Heart left ventricle (tissue), 16 donors: Measurements from ENCODE around the gene ANKDD1B. TPM values are rescaled to one million over a fixed set of nuclear protein-coding genes. Genes with fewer than 3 reads are reported as not detected.

Experiments used
- ATAC-seq, 4 donors: fragments of 200-7000 bp; cut with Tn5 transposase; one replicate each; pipeline ENCODE4 v1.9.1; 2020 to 2022; ENCODE audit warnings: moderate library complexity in 4 of 4, mild to moderate bottlenecking in 3 of 4, moderate number of reproducible peaks in 1 of 4
- DNase-seq, 5 donors: peaks; one replicate each; pipeline ENCODE4 v3.0.0-alpha.2; 2020
- H3K27ac ChIP-seq, 12 donors: fragments of 200-600 bp; sonication (generic) in 4 of 12; one replicate each; pipeline versions ENCODE4 v1.5.0 to v1.8.0; 2016 to 2022; ENCODE audit warnings: mild to moderate bottlenecking in 2 of 12
- H3K27me3 ChIP-seq, 9 donors: fragments of 200-600 bp; sonication (generic) in 2 of 9; one replicate each; pipeline versions ENCODE4 v1.5.1 to v1.8.0; 2016 to 2022; ENCODE audit warnings: mild to moderate bottlenecking in 3 of 9
- H3K36me3 ChIP-seq, 9 donors: fragments of 200-600 bp; sonication (generic) in 2 of 9; one replicate each; pipeline versions ENCODE4 v1.5.0 to v1.8.0; 2018 to 2022; ENCODE audit warnings: mild to moderate bottlenecking in 2 of 9
- H3K4me1 ChIP-seq, 12 donors: fragments of 200-600 bp; sonication (generic) in 4 of 12; one replicate each; pipeline versions ENCODE4 v1.5.0 to v1.8.0; 2016 to 2022; ENCODE audit warnings: mild to moderate bottlenecking in 3 of 12
- H3K4me3 ChIP-seq, 12 donors: fragments of 200-600 bp; sonication (generic) in 4 of 12; one replicate each; pipeline versions ENCODE4 v1.5.0 to v1.8.0; 2017 to 2022; ENCODE audit warnings: mild to moderate bottlenecking in 9 of 12, moderate library complexity in 4 of 12
- H3K9me3 ChIP-seq, 12 donors: fragments of 200-600 bp; sonication (generic) in 4 of 12; one replicate each; pipeline versions ENCODE4 v1.5.0 to v1.8.0; 2016 to 2022; ENCODE audit warnings: mild to moderate bottlenecking in 1 of 12
- POLR2A ChIP-seq, 2 donors: fragments of 450-650 bp; IDR thresholded peaks; one replicate each; pipeline ENCODE4 v1.6.1; 2017; ENCODE audit warnings: antibody characterized with exemption in 2 of 2, mild to moderate bottlenecking in 2 of 2, moderate library complexity in 2 of 2
- WGBS, 4 donors: extraction: QIAGEN DNeasy Blood & Tissue Kit in 2 of 4; methylation state at CpG; one replicate each; pipeline versions ENCODE4 v1.1.5 to v1.1.7; 2013 to 2018; 5-methylcytosine and 5-hydroxymethylcytosine counted together
- intact Hi-C, 10 donors: fragments of 100-400 bp; cut with DNase I; formaldehyde crosslinking; loops; one replicate each; pipeline versions ENCODE4 v1.11.1 to v1.14.2; 2022
- polyA plus RNA-seq, 2 donors: library from polyadenylated mRNA; stranded (reverse); fragments of 200-250 nt; gene quantifications; one replicate each; pipeline ENCODE4 v1.2.3, GENCODE V29; 2013
- total RNA-seq, 9 donors: library from RNA; depleted of rRNA in 2 of 9; stranded (reverse); fragments of >200 nt in 2 of 9; fragmentation: NEBNext Ultra II Directional in 3 of 9; extraction: Animal tissue kit (Norgen Biotek cat#: 25700) in 3 of 9; gene quantifications; one replicate each; pipeline versions ENCODE4 v1.1.0 to v1.2.4, GENCODE V29; 2016 to 2023
- TF ChIP-seq, protein P1 (sequence below), 12 donors: fragments of 200-600 bp; sonication (generic) in 4 of 12; IDR thresholded peaks; one replicate each; pipeline versions ENCODE4 v1.5.0 to v1.8.0; 2018 to 2022; ENCODE audit warnings: antibody characterized with exemption in 12 of 12, mild to moderate bottlenecking in 5 of 12
- donor health status: ischemic (EF 13 %, LVEDD 7.1; RV severe dilation, severe dysfunction).
- donor health status: healthy with polysubstance abuse.
- donor health status: DM: no; HTN: yes; CAD: no.
- donor health status: DM: no; HTN: no; CAD: no.
- donor health status: ischemic (EF 25% LVEDD 6.9; RV normal size, moderate dysfunction).
- donor health status: ischemic (EF 25% LVEDD 5.7; RV mildly dilated, moderate dysfunction).
- donor health status: healthy.
- donor health status: DM: yes; HTN: yes; CAD: no.
- donor health status: ischemic (EF 35%, LVEDD 5.7; RV mildly dilated, moderate dysfunction).
- donor health status: nonischemic (EF 11% LVEDD 7.7; RV severe dilation, severe dysfunction).
- donor health status: DM: yes; HTN: yes; CAD: no.
- donor health status: PGD.
- donor health status: ischemic (EF 29% LVEDD 5.4; RV normal size, mild dysfunction).
- donor health status: nonischemic (EF 23%, LVEDD 6.1; RV moderate dilation, normal function).

Gene ANKDD1B
- total and polyA plus RNA-seq, 11 donors: 0.10 to 0.61 (median 0.32) TPM; not detected in 7

DNA sequence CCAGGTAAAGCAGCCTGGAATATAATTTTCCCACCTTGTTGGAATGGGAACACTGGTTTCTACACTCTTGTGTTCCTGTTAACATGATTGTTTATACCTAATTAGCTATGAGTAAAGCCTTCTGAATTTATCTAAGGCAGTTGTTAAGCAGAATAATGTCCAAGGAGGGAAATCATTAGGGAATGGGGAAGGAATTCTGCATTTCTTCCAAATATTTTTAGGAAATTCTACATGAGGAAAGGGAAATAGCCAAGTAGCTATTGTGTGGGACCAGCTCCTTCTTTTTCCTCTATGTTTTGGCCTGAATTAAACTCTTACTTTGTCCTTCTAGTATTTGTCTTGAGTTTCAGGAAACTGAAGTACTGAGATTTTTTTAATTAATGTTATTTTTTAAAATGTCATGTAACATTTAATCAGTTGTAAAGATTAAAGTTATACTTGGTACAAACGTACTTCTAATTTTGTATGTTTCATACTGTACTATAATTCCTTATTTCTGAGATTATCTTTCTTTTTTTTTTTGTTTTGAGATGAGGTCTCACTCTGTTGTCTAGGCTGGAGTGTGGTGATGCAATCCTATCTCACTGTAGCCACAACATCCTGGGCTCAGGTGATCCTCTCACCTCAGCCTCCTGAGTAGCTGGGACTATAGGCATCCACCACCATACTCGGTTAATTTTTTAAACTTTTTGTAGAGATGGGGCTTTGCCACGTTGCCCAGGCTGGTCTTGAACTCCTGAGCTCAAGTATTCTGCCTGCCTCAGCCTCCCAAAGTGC, 28.5 kb downstream of the ANKDD1B start:
- H3K9me3 ChIP-seq: peaks cover 0 to 19% (median 1%) of the 10 kb centered on the region in 12 donors
- no peaks in the 10 kb centered on the region for H3K36me3 ChIP-seq
- H3K27ac ChIP-seq: no peak overlapping the region
- no peaks in the 10 kb centered on the region for H3K27me3 ChIP-seq
- H3K4me3 ChIP-seq: no peak overlapping the region
- DNase-seq (no peak), ATAC-seq (no peak)
- WGBS, 4 donors: 77 to 82% (median 80%) methylated on average over 3 of the region's 3 CpGs
- intact Hi-C loops: no loop called here
- TF ChIP-seq, protein P1, sequence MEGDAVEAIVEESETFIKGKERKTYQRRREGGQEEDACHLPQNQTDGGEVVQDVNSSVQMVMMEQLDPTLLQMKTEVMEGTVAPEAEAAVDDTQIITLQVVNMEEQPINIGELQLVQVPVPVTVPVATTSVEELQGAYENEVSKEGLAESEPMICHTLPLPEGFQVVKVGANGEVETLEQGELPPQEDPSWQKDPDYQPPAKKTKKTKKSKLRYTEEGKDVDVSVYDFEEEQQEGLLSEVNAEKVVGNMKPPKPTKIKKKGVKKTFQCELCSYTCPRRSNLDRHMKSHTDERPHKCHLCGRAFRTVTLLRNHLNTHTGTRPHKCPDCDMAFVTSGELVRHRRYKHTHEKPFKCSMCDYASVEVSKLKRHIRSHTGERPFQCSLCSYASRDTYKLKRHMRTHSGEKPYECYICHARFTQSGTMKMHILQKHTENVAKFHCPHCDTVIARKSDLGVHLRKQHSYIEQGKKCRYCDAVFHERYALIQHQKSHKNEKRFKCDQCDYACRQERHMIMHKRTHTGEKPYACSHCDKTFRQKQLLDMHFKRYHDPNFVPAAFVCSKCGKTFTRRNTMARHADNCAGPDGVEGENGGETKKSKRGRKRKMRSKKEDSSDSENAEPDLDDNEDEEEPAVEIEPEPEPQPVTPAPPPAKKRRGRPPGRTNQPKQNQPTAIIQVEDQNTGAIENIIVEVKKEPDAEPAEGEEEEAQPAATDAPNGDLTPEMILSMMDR (IDR thresholded peaks at IDR 0.05): no peak
- TF ChIP-seq POLR2A (IDR thresholded peaks at IDR 0.05): no peak
- no peaks in the 10 kb centered on the region for H3K4me1 ChIP-seq

DNA sequence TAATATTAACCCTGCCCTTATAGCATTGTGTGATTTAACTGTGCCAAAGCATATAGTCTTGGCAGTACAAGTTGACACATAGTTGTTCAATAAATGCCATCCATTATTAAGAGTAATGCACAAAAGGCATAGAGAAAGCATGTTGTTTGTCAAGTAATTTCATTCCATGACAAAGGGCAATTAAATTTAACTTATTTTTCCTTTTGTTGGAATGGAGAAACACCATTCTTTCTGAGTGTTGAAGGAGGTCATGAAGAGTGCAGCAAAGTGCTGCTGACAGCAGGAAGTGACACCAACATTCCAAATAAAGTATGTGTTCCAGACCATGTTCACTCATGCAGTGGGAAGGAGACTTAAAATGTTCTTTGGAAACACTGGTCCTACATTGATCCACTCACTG, 29.1 kb downstream of the ANKDD1B start:
- no peak for ATAC-seq
- TF ChIP-seq, protein P1 (IDR thresholded peaks at IDR 0.05): no peak
- no peak for TF ChIP-seq POLR2A (IDR thresholded peaks at IDR 0.05)
- peaks cover 0 to 19% (median 1%) of the 10 kb centered on the region in 12 donors for H3K9me3 ChIP-seq
- no peak overlapping the region for H3K27ac ChIP-seq
- no peak overlapping the region for H3K4me3 ChIP-seq
- H3K4me1 ChIP-seq: no peaks in the 10 kb centered on the region
- intact Hi-C loops: no loop called here
- H3K27me3 ChIP-seq: no peaks in the 10 kb centered on the region
- DNase-seq: no peak
- H3K36me3 ChIP-seq: no peaks in the 10 kb centered on the region

DNA sequence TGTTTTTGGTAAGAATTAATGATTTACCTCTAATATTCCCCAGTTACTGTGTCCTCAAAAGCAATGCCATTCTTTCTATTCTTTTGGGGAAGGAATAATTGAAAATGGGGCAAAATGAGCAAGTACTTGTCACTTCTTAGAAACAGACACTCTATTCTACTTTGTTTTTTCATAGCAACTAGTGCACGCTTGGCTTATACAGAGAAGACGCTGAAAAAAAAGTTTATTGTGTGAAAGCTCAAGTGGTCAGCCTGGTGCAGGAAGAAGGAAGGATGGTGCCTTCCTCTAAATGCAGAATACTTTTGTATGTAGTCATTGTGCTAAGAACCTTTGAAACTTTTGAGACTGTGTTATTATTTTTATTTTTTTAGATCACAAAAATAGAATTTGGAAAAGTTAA, 29.6 kb downstream of the ANKDD1B start:
- 60 to 67% (median 62%) methylated on average over 2 of the region's 2 CpGs for WGBS, 4 donors
- Histone ChIP-seq H3K27ac (no peak overlapping the region), H3K9me3 (peaks cover 0 to 19% (median 1%) of the 10 kb centered on the region in 12 donors), H3K4me3 (no peak overlapping the region), H3K36me3 (no peaks in the 10 kb centered on the region), H3K27me3 (no peaks in the 10 kb centered on the region), H3K4me1 (no peaks in the 10 kb centered on the region)
- no peak for TF ChIP-seq POLR2A (IDR thresholded peaks at IDR 0.05)
- TF ChIP-seq, protein P1 (IDR thresholded peaks at IDR 0.05): no peak
- ATAC-seq (no peak), DNase-seq (no peak)
- intact Hi-C loops: no loop called here

DNA sequence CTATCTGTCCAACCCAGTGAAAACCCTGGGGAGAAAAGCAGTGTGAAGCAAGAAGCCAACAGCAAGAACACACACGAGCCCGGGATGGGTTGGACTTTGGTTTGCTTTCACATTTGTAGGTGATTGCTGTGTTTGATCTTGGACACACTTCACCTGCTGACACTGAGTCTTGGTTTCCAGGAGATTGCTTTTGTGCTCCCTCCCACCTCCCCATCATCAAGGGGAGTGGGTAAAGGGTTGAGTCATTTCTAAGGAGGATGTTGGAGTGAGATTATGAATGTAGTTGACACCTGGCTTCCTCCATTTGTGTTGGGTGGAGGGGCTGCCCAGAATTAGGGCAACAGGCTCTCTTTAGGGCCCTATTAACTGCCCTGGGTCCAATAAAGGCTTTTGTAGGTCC, 37.5 kb downstream of the ANKDD1B start:
- no peak overlapping the region for H3K27ac ChIP-seq
- no peak overlapping the region for H3K4me3 ChIP-seq
- 83 to 91% (median 86%) methylated on average over 2 of the region's 2 CpGs for WGBS, 4 donors
- peaks cover 0 to 6% (median 0%) of the 10 kb centered on the region in 12 donors for H3K4me1 ChIP-seq
- TF ChIP-seq, protein P1 (IDR thresholded peaks at IDR 0.05): no peak
- no peak for TF ChIP-seq POLR2A (IDR thresholded peaks at IDR 0.05)
- H3K9me3 ChIP-seq: no peaks in the 10 kb centered on the region
- intact Hi-C loops: no loop called here
- no peak for ATAC-seq
- H3K27me3 ChIP-seq: no peaks in the 10 kb centered on the region
- DNase-seq: no peak
- H3K36me3 ChIP-seq: no peaks in the 10 kb centered on the region
